ENCODE measurements around the gene PGM2. TPM values are rescaled to one million over a fixed set of nuclear protein-coding genes. Genes with fewer than 3 reads are reported as not detected.

The PGM2 gene
- total RNA-seq, 2 donors from 2014 or later: 23.2 to 25.3 TPM

DNA sequence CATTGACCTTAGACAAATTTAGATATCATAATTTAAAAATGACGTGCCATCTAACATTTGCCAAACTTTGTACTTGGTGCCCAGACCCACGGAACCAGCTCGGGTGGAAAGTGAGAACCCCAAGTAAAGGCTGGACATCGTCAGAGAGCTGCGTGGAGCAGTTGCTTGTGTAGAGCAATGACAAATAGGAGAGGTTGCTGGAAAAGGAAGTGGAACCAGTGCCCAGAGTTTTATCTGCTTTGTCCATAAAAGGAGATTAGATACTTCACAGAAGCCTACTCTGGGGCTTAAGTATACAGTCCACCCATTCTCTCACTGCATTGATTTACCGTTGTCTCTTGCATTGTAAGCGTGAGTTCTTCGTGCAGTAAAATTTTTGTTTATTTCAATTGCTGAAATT, 59.0 kb downstream of the PGM2 start:
- no peaks in the 10 kb centered on the region for H3K9me3 ChIP-seq
- 28% methylated on average over 8 of the region's 8 CpGs for WGBS
- no peaks in the 10 kb centered on the region for H3K4me1 ChIP-seq (replicated peaks)
- TF ChIP-seq POLR2A (IDR thresholded peaks at IDR 0.05) (no peak), POLR2AphosphoS5 (IDR thresholded peaks at IDR 0.05) (peak; percentile 54)
- TF ChIP-seq, protein P1, sequence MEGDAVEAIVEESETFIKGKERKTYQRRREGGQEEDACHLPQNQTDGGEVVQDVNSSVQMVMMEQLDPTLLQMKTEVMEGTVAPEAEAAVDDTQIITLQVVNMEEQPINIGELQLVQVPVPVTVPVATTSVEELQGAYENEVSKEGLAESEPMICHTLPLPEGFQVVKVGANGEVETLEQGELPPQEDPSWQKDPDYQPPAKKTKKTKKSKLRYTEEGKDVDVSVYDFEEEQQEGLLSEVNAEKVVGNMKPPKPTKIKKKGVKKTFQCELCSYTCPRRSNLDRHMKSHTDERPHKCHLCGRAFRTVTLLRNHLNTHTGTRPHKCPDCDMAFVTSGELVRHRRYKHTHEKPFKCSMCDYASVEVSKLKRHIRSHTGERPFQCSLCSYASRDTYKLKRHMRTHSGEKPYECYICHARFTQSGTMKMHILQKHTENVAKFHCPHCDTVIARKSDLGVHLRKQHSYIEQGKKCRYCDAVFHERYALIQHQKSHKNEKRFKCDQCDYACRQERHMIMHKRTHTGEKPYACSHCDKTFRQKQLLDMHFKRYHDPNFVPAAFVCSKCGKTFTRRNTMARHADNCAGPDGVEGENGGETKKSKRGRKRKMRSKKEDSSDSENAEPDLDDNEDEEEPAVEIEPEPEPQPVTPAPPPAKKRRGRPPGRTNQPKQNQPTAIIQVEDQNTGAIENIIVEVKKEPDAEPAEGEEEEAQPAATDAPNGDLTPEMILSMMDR (IDR thresholded peaks at IDR 0.05): no peak
- no peaks in the 10 kb centered on the region for H3K27me3 ChIP-seq (replicated peaks; ENCODE audit: insufficient read depth)
- H3K27ac ChIP-seq: peak overlapping the region in 1 of 2 donors; percentile 13
- no peak overlapping the region for H3K4me3 ChIP-seq
- intact Hi-C loops (cut with DNase I): no loop called here
- no peaks in the 10 kb centered on the region for H3K36me3 ChIP-seq
- DNase-seq (ENCODE audit: low spot score): peak; percentile 33

DNA sequence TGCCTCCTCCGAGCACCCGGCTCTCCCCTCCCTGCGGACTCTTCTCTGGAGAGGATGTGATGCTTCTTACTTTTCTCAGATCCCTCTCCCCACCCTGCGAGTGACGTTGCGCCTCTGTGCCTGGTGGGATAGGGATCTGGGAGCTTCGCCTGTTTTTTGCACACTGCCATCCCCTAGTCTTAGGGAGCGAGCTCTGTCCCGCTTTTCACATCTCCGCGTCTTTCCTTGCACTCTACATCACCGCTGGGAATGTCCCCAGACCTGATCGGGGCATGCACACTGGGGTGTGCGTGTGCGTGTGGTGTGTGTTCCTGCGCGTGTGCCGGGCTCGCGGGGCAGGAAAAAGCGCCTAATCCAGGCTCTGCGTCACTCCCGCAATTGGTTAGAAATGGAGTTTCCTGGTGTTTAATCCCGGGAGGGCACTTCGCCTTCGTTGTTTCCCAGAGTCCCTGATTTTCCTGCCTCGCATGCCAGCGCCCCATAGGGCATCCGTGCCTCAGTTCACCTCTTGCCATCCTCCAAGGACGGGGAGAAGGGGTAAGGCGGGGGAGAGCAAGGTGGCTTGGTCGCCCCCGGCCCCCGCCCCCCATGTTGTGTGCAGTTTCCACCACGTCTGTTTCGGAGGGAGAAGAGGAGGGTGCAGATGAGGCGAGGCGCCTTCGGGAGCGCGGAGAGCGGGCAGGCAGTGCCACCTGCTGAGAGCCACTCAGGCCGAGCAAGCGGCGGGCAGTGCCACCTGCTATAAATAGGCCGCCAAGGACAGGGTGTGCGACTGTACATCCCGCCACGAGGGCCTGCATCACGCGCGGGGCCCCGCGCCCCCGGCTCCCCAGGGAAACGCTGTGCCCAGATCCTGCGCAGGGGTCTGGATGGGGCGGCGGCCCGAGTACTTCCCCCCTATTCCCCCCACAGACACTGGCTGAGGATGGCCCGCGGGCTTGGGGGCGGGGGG, 63.6 kb downstream of the PGM2 start:
- Histone ChIP-seq H3K9me3 (no peaks in the 10 kb centered on the region), H3K36me3 (no peaks in the 10 kb centered on the region), H3K4me1 (replicated peaks) (no peaks in the 10 kb centered on the region), H3K4me3 (peak overlapping the region; percentile 86 to 93), H3K27me3 (replicated peaks; ENCODE audit: insufficient read depth) (no peaks in the 10 kb centered on the region), H3K27ac (peak overlapping the region; percentile 81 to 90)
- TF ChIP-seq, protein P1 (IDR thresholded peaks at IDR 0.05): peak in 3 of 4 experiments; percentile 59 to 64 (median 64)
- peak; percentile 54 for TF ChIP-seq POLR2A (IDR thresholded peaks at IDR 0.05)
- peak; percentile 12 for TF ChIP-seq POLR2AphosphoS5 (IDR thresholded peaks at IDR 0.05)
- intact Hi-C loops (cut with DNase I): loop anchor here (2.0 to 10.0 kb wide), 4 partner anchors 63 to 285 kb away; partner anchors contain the start of gene PGM2
- peak; percentile 74 for DNase-seq (ENCODE audit: low spot score)
- WGBS: 9% methylated on average over 54 of the region's 63 CpGs

DNA sequence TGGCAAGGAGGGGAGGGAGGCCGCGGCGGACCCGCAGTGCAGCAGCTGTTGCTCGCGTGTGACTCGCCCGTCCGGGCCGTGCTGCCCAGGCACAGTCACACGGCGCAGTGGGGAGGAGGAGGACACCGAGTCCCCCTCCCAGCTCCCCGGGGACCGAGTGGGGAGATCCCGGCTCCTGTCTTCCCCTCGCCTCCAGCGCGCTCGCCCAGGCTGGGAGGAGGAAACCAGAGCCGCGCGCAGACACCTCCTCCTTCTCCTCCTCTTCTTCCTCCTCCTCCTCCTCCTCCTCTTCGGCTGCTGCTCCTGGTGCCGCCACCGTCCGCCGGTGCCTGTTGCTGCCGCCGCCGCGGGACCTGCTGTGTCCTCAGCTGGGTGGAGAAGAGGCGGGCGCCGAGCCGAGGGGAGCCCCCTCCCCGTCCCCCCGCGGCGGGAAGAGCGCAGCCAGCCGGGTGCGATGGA, 64.3 kb downstream of the PGM2 start, which contains the start of gene TBC1D1:
Gene TBC1D1 (plus strand): TSS at position 284 of the 459 bp plus-strand sequence. CDS start 11,012 bp downstream, outside the sequence.
- peak; percentile 27 for DNase-seq (ENCODE audit: low spot score)
- Histone ChIP-seq H3K27ac (peak within 1 kb of the TSS; percentile 81 to 90), H3K4me1 (replicated peaks) (no peaks in the 10 kb centered on the region), H3K27me3 (replicated peaks; ENCODE audit: insufficient read depth) (no peaks in the 10 kb centered on the region), H3K9me3 (no peaks in the 10 kb centered on the region), H3K4me3 (peak within 1 kb of the TSS; percentile 86 to 93), H3K36me3 (no peaks in the 10 kb centered on the region)
- 0% methylated on average over 41 of the region's 43 CpGs for WGBS
- intact Hi-C loops (cut with DNase I): loop anchor here (2.0 to 10.0 kb wide), 4 partner anchors 64 to 286 kb away; partner anchors contain the start of gene PGM2
- TF ChIP-seq POLR2A (IDR thresholded peaks at IDR 0.05) (no peak), POLR2AphosphoS5 (IDR thresholded peaks at IDR 0.05) (no peak)
- TF ChIP-seq, protein P1 (IDR thresholded peaks at IDR 0.05): no peak

DNA sequence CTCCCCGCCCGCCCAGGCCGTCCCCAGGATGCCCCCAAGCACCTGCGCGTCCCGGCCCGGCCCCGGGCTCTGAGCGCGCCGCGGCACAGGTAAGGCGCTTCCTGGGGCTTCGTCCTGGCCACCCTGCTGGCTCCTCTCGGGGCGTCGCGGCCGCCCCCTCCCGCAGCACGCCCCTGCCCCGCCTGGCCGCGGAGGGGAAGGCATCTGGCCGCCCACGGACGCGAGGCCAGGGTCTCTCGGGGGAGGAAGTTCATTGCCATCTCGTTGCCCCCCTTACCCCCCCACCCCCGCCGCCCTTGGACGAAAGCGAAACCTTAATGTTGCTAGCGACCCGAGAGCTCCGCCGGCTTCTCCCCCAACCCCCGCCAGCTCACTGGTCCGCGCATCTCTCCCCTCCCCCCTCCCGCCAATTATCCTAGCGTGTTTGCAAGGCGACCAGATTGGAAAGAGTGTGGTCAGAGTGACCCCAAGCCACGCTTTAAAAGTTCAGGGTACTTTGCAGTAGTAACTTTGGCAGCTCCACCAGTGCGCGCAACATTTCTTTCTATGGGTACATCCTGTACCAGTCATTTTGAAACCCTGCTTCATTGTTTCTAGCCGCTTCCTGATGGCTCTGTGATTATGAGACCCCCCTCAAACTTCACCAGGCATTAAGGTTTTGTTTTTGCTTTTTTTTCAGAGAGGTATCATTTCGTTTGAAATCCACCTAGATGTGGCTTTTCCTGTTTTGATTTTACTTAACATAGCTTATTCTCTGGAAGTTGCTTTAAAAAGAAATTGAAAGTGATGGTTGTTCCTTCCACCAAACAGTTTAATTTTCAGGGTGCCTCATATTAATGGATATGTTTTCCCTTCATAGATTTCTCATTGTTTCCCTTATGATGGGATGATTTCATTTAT, 65.0 kb downstream of the PGM2 start:
- H3K9me3 ChIP-seq: no peaks in the 10 kb centered on the region
- peak overlapping the region; percentile 81 to 90 for H3K27ac ChIP-seq
- H3K4me1 ChIP-seq (replicated peaks): no peaks in the 10 kb centered on the region
- no peaks in the 10 kb centered on the region for H3K36me3 ChIP-seq
- 2% methylated on average over 36 of the region's 49 CpGs for WGBS
- DNase-seq (ENCODE audit: low spot score): peak; percentile 56
- H3K27me3 ChIP-seq (replicated peaks; ENCODE audit: insufficient read depth): no peaks in the 10 kb centered on the region
- TF ChIP-seq POLR2A (IDR thresholded peaks at IDR 0.05): no peak
- TF ChIP-seq, protein P1 (IDR thresholded peaks at IDR 0.05): no peak
- peak; percentile 45 for TF ChIP-seq POLR2AphosphoS5 (IDR thresholded peaks at IDR 0.05)
- intact Hi-C loops (cut with DNase I): loop anchor here (2.0 to 10.0 kb wide), 4 partner anchors 65 to 287 kb away; partner anchors contain the start of gene PGM2
- peak overlapping the region; percentile 86 to 93 for H3K4me3 ChIP-seq
